ENCODE results near the gene FNDC3B. TPM values are rescaled to one million over a fixed set of nuclear protein-coding genes. Genes with fewer than 3 reads are reported as not detected.

The FNDC3B gene
- total and polyA plus RNA-seq, 10 donors: 3.1 to 149 (median 103) TPM

DNA sequence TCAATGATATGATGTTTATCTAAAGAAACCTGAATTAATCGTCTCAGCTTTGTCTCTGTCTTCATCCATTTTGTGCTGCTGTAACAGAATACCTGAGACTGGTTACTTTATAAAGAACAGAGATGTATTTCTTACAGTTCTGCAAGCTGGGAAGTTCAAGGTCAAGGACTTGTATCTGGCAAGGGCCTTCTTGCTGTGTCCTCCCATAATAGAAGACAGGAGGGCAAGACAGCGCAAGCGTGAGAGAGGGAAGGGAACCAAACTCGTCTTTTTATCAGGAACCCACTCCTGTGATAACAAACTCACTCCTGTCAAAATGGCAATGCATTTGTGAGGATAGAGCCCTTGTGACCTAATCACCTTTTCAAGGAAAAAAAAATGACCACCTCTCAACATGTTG is 277.4 kb downstream of the FNDC3B start:
- H3K36me3 ChIP-seq: peaks cover 0 to 69% (median 2%) of the 10 kb centered on the region in 6 donors
- H3K4me3 ChIP-seq: no peak overlapping the region
- H3K9me3 ChIP-seq: no peaks in the 10 kb centered on the region
- intact Hi-C loops (cut with DNase I; ENCODE audit: low total_unique reads): no loop called here
- no peak for DNase-seq
- peaks cover 0 to 74% (median 31%) of the 10 kb centered on the region in 6 donors for H3K4me1 ChIP-seq
- peak overlapping the region in 5 of 8 donors; percentile 55 to 83 (median 67) for H3K27ac ChIP-seq
- WGBS, 5 donors: 89 to 95% (median 92%) methylated on average over 4 of the region's 4 CpGs
- H3K27me3 ChIP-seq (replicated peaks in 1 of 7): no peaks in the 10 kb centered on the region
- TF ChIP-seq POLR2A (IDR thresholded peaks at IDR 0.05): no peak

DNA sequence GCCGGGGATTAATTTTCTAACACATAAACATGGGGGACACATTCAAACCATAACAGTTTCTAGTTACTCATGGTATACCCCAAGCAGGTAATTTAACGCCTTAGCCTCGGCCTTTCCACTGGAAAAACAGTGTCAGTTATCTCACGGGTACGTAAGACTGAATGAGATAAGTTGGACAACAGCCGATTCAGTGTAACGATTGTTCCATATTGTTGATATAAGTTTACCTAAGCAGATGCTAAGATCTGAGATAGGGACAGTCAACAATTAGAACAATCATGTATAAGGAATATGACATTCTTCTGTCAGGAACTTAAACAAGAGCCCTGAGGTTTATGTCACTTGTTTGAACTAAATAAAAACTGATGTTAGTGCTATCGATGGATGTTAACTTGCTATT is 278.1 kb downstream of the FNDC3B start:
- no peaks in the 10 kb centered on the region for H3K9me3 ChIP-seq
- intact Hi-C loops (cut with DNase I; ENCODE audit: low total_unique reads): no loop called here
- peaks cover 0 to 71% (median 31%) of the 10 kb centered on the region in 6 donors for H3K4me1 ChIP-seq
- H3K4me3 ChIP-seq: no peak overlapping the region
- TF ChIP-seq POLR2A (IDR thresholded peaks at IDR 0.05) (no peak), POLR2AphosphoS5 (IDR thresholded peaks at IDR 0.05) (no peak)
- TF ChIP-seq, protein P1, sequence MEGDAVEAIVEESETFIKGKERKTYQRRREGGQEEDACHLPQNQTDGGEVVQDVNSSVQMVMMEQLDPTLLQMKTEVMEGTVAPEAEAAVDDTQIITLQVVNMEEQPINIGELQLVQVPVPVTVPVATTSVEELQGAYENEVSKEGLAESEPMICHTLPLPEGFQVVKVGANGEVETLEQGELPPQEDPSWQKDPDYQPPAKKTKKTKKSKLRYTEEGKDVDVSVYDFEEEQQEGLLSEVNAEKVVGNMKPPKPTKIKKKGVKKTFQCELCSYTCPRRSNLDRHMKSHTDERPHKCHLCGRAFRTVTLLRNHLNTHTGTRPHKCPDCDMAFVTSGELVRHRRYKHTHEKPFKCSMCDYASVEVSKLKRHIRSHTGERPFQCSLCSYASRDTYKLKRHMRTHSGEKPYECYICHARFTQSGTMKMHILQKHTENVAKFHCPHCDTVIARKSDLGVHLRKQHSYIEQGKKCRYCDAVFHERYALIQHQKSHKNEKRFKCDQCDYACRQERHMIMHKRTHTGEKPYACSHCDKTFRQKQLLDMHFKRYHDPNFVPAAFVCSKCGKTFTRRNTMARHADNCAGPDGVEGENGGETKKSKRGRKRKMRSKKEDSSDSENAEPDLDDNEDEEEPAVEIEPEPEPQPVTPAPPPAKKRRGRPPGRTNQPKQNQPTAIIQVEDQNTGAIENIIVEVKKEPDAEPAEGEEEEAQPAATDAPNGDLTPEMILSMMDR (IDR thresholded peaks at IDR 0.05 in 8 of 11, conservative IDR thresholded peaks at IDR 0.05 in 3 of 11): no peak
- no peak for DNase-seq
- H3K36me3 ChIP-seq: peaks cover 0 to 69% (median 2%) of the 10 kb centered on the region in 6 donors
- no peaks in the 10 kb centered on the region for H3K27me3 ChIP-seq (replicated peaks in 1 of 7)
- peak overlapping the region in 7 of 8 donors; percentile 51 to 83 (median 66) for H3K27ac ChIP-seq
- WGBS, 5 donors: 92 to 96% (median 93%) methylated on average over 8 of the region's 8 CpGs

DNA sequence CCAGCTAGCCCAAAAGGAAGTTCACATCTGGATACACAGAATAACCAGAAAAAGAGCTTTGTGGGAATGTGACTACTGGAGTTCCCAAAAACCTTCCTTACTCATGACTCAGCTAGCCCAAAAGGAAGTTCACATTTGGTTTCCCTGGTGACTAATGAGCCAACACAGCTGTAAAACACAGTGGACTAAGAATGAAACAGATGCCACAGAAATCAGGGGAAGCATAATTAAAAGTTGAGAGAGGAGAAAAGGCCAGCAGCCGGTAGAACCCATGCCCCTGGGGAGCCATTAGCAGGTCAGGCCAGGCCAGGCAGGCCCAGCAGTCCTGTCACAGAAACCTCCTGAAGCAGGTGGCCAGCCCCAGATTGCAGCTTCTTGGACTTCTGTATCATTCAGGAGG is 278.6 kb downstream of the FNDC3B start:
- no peak for DNase-seq
- Histone ChIP-seq H3K9me3 (no peaks in the 10 kb centered on the region), H3K36me3 (peaks cover 0 to 69% (median 2%) of the 10 kb centered on the region in 6 donors), H3K27ac (peak overlapping the region in 7 of 8 donors; percentile 56 to 83 (median 66)), H3K27me3 (replicated peaks in 1 of 7) (no peaks in the 10 kb centered on the region), H3K4me3 (no peak overlapping the region), H3K4me1 (peaks cover 0 to 66% (median 31%) of the 10 kb centered on the region in 6 donors)
- intact Hi-C loops (cut with DNase I; ENCODE audit: low total_unique reads): no loop called here
- WGBS, 5 donors: 0 to 36% (median 16%) methylated on average over 1 of the region's 1 CpG
- TF ChIP-seq, protein P1 (IDR thresholded peaks at IDR 0.05 in 8 of 11, conservative IDR thresholded peaks at IDR 0.05 in 3 of 11): no peak
- TF ChIP-seq POLR2A (IDR thresholded peaks at IDR 0.05): no peak
- TF ChIP-seq POLR2AphosphoS5 (IDR thresholded peaks at IDR 0.05): peak in 2 of 3 donors; percentile 9 to 36

DNA sequence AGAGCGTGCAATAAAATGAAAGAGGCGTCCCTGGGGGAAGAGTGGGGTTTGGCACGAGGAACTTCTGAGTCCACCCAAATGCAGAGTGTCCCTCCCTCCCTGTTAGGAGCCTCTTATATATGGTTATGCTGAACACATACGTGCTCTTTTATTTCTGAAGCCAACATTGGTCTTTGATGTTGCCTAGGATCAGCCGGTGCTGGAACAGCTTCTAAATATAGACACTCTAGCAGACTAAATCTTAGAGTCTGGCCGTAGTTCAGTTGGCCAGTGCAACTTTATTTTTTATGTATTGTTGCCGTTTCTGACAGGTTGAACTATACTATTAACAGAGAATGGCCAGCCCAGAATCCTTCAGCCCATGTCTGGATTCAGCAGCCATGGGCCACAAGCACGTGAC is 280.2 kb downstream of the FNDC3B start:
- DNase-seq: no peak
- H3K27ac ChIP-seq: peak overlapping the region in 7 of 8 donors; percentile 22 to 83 (median 63)
- no peaks in the 10 kb centered on the region for H3K27me3 ChIP-seq (replicated peaks in 1 of 7)
- no peaks in the 10 kb centered on the region for H3K9me3 ChIP-seq
- H3K36me3 ChIP-seq: peaks cover 0 to 64% (median 2%) of the 10 kb centered on the region in 6 donors
- TF ChIP-seq, protein P1 (IDR thresholded peaks at IDR 0.05 in 8 of 11, conservative IDR thresholded peaks at IDR 0.05 in 3 of 11): no peak
- TF ChIP-seq POLR2AphosphoS5 (IDR thresholded peaks at IDR 0.05) (no peak), POLR2A (IDR thresholded peaks at IDR 0.05) (no peak)
- intact Hi-C loops (cut with DNase I; ENCODE audit: low total_unique reads): no loop called here
- no peak overlapping the region for H3K4me3 ChIP-seq
- 81 to 94% (median 87%) methylated on average over 8 of the region's 8 CpGs for WGBS, 5 donors
- peaks cover 0 to 63% (median 31%) of the 10 kb centered on the region in 6 donors for H3K4me1 ChIP-seq
